Measurements from ENCODE around the gene TCEA3. TPM values are rescaled to one million over a fixed set of nuclear protein-coding genes. Genes with fewer than 3 reads are reported as not detected.

The TCEA3 gene
- total and polyA plus RNA-seq, 2 donors (not counting 3 experiments of a cell fraction or from before 2014, with no cell fraction given): 1.5 to 3.7 TPM

DNA sequence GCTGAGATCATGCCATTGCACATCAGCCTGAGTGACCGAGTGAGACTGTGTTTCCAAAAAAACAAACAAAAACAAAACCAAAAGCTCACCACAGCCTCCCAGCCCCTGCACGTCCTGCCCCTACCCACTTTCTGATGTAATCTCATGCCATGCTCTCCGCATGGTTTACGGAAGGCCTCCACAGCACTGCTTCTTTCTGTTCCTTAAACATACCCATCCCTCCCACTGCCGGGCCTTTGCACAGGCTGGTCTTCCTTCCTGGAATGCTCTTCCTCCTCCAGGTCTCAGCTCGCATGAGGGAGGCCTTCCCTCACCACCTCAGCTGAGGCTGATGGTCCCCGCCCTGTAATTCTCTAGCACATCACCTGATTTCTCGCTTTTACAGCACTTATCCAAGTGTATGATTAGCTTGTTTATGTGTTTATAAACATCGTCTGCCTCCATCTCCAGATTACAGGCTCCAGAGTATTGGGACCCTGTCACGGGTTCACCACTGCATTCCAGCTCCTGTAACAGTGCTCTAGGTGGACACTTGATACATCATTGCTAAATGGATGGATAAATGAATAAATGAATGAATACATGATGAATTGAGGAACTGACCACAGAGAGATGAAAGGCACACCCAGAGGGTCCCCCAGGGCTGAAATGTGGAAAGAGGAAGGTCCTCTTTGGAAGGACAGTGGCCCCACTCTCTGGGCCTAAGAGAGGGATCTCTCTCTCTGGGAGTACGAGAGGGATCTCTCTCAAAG is 22.1 kb downstream of the TCEA3 start:
- CTCF ChIA-PET: interaction anchor here (0.6 to 4.0 kb wide), 16 partner anchors 8 to 371 kb away, joined by 3 to 33 read pairs (median 8); partner anchors contain the start of genes ASAP3, HNRNPR and ZNF436
- TF ChIP-seq MYC (IDR thresholded peaks at IDR 0.05; ENCODE audit: low read depth, low read length): no peak
- TF ChIP-seq POLR2AphosphoS5 (IDR thresholded peaks at IDR 0.05; ENCODE audit: insufficient read depth, low read depth, low read length): no peak
- H3K79me2 ChIP-seq (ENCODE audit: control insufficient read depth, insufficient read depth, low read length): no peaks in the 10 kb centered on the region
- H3K27me3 ChIP-seq (ENCODE audit: control insufficient read depth in 2 of 2, insufficient read depth in 2 of 2, low read length in 2 of 2): no peaks in the 10 kb centered on the region
- H3K4me2 ChIP-seq (ENCODE audit: insufficient read depth, low read length): no peak overlapping the region
- H3K9me1 ChIP-seq (replicated peaks; ENCODE audit: control insufficient read depth, extremely low read depth, insufficient read depth, low read length): no peaks in the 10 kb centered on the region
- FAIRE-seq (peak; percentile 52), DNase-seq (ENCODE audit: low read depth, low spot score) (no peak)
- POLR2A ChIA-PET: interaction anchor here (0.6 to 0.8 kb wide), 3 partner anchors 8 to 83 kb away, joined by 4 to 10 read pairs (median 5); partner anchors contain the start of gene HNRNPR
- dilution Hi-C loops (cut with MboI; ENCODE audit: extremely low pct_ligation_motif_present, low sequenced_read_pairs): no loop called here
- H3K27ac ChIP-seq (ENCODE audit: insufficient read depth, low read depth, low read length): peak overlapping the region; percentile 31
- intact Hi-C loops (cut with micrococcal nuclease): loop anchor here (1.0 kb wide), 2 partner anchors 33 to 111 kb away; partner anchors contain the start of gene ZNF436
- H3K9ac ChIP-seq (replicated peaks; ENCODE audit: extremely low read depth, insufficient read depth, low read length): no peak overlapping the region
- H3K9me3 ChIP-seq (replicated peaks; ENCODE audit: control insufficient read depth, insufficient read depth, low read length): no peaks in the 10 kb centered on the region
- H4K20me1 ChIP-seq (replicated peaks; ENCODE audit: control insufficient read depth, extremely low read depth, insufficient read depth, low read length): no peaks in the 10 kb centered on the region
- H3K4me1 ChIP-seq (ENCODE audit: control insufficient read depth, extremely low read depth, insufficient read depth, low read length): peaks cover 30% of the 10 kb centered on the region
- BruUV-seq (replicated peaks): no TSS peak
- H3K36me3 ChIP-seq (ENCODE audit: control insufficient read depth in 2 of 2, extremely low read depth in 1 of 2, insufficient read depth in 2 of 2, low read length in 2 of 2): no peaks in the 10 kb centered on the region
- H3K4me3 ChIP-seq (replicated peaks in 1 of 3; ENCODE audit: insufficient read depth in 1 of 3, low read depth in 1 of 3, low read length in 3 of 3): no peak overlapping the region
- H2AFZ ChIP-seq (ENCODE audit: low read depth, low read length): no peak overlapping the region

DNA sequence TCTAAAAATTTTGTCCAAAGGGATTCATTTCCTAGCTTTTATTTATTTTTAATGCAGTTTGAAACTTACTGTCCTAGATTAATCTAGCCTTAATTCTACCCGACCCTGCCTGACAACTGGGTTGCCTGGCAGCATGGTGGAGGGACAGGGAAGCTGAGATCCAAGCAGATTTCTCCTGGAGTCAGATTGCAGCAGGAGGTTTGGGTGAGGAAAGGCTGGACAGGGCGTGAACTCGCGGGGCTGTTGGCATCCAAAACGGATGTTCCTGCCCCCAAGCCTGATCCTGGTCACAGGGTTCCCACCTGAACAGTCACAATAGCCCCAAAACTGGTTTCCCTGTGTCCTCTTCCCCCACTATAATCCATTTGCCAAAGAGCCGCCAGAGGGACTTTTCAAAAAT is 23.2 kb downstream of the TCEA3 start:
- dilution Hi-C loops (cut with MboI; ENCODE audit: extremely low pct_ligation_motif_present, low sequenced_read_pairs) (no loop called here), intact Hi-C loops (cut with micrococcal nuclease) (no loop called here)
- ChIA-PET CTCF (interaction anchor here (1.2 to 2.9 kb wide), 3 partner anchors 13 to 96 kb away, joined by 3 to 15 read pairs (median 3); no protein-coding TSS in a partner anchor), POLR2A (no interaction called here)
- DNase-seq (ENCODE audit: low read depth, low spot score) (no peak), FAIRE-seq (no peak)
- no peak overlapping the region for H3K27ac ChIP-seq (ENCODE audit: insufficient read depth, low read depth, low read length)
- H2AFZ ChIP-seq (ENCODE audit: low read depth, low read length): no peak overlapping the region
- no peaks in the 10 kb centered on the region for H3K36me3 ChIP-seq (ENCODE audit: control insufficient read depth in 2 of 2, extremely low read depth in 1 of 2, insufficient read depth in 2 of 2, low read length in 2 of 2)
- H3K4me2 ChIP-seq (ENCODE audit: insufficient read depth, low read length): no peak overlapping the region
- no peaks in the 10 kb centered on the region for H3K27me3 ChIP-seq (ENCODE audit: control insufficient read depth in 2 of 2, insufficient read depth in 2 of 2, low read length in 2 of 2)
- TF ChIP-seq EZH2 (IDR thresholded peaks at IDR 0.05; ENCODE audit: borderline replicate concordance, low read depth, low read length, severe bottlenecking) (no peak), POLR2A (IDR thresholded peaks at IDR 0.05; ENCODE audit: low read depth, low read length) (no peak), MYC (IDR thresholded peaks at IDR 0.05; ENCODE audit: low read depth, low read length) (no peak)
- H3K4me1 ChIP-seq (ENCODE audit: control insufficient read depth, extremely low read depth, insufficient read depth, low read length): peaks cover 28% of the 10 kb centered on the region
- no peak overlapping the region for H3K9ac ChIP-seq (replicated peaks; ENCODE audit: extremely low read depth, insufficient read depth, low read length)
- no peak overlapping the region for H3K4me3 ChIP-seq (replicated peaks in 1 of 3; ENCODE audit: insufficient read depth in 1 of 3, low read depth in 1 of 3, low read length in 3 of 3)
- H4K20me1 ChIP-seq (replicated peaks; ENCODE audit: control insufficient read depth, extremely low read depth, insufficient read depth, low read length): no peaks in the 10 kb centered on the region
- no peaks in the 10 kb centered on the region for H3K9me1 ChIP-seq (replicated peaks; ENCODE audit: control insufficient read depth, extremely low read depth, insufficient read depth, low read length)
- no TSS peak for BruUV-seq (replicated peaks)
- H3K79me2 ChIP-seq (ENCODE audit: control insufficient read depth, insufficient read depth, low read length): no peaks in the 10 kb centered on the region
- H3K9me3 ChIP-seq (replicated peaks; ENCODE audit: control insufficient read depth, insufficient read depth, low read length): no peaks in the 10 kb centered on the region
